HepG2 (cell line): ENCODE data around the gene MFSD11. TPM values are rescaled to one million over a fixed set of nuclear protein-coding genes. Genes with fewer than 3 reads are reported as not detected.

ENCODE experiments used
- ARNT2 ChIP-seq: sonication (generic); formaldehyde crosslinking; IDR thresholded peaks from 2 replicates; pipeline ENCODE4 v1.8.0; 2022; ENCODE audit warnings: mild to moderate bottlenecking, low read depth, missing genetic modification reagents, moderate library complexity
- ATM ChIP-seq: fragments of 450-650 bp; IDR thresholded peaks from 2 replicates; pipeline ENCODE4 v1.7.1; 2017; ENCODE audit warnings: mild to moderate bottlenecking, borderline replicate concordance
- BHLHE40 ChIP-seq: IDR thresholded peaks from 2 replicates; pipeline ENCODE4 v1.6.1; 2011; ENCODE audit warnings: low read length, improper control_type of control experiment
- RBFOX2 ChIP-seq: fragments of 200-400 bp; formaldehyde crosslinking; IDR thresholded peaks from 2 replicates; pipeline ENCODE4 v1.6.1; 2017; ENCODE audit warnings: low read depth, mild to moderate bottlenecking, low read length
- RCOR2 ChIP-seq: IDR thresholded peaks from 2 replicates; pipeline ENCODE4 v1.6.1; 2016; ENCODE audit warnings: missing biosample characterization, missing genetic modification reagents
- SCMH1 ChIP-seq: sonication (generic); formaldehyde crosslinking; IDR thresholded peaks from 2 replicates; pipeline ENCODE4 v1.9.0; 2021; ENCODE audit warnings: missing genetic modification reagents, mild to moderate bottlenecking, borderline replicate concordance
- SIN3B ChIP-seq: fragments of 150-350 bp; IDR thresholded peaks from 2 replicates; pipeline ENCODE4 v1.6.1; 2014; ENCODE audit warnings: low read length
- SOX5 ChIP-seq: IDR thresholded peaks from 2 replicates; pipeline ENCODE4 v1.6.1; 2016; ENCODE audit warnings: borderline replicate concordance
- SRY ChIP-seq: sonication (generic); formaldehyde crosslinking; IDR thresholded peaks from 2 replicates; pipeline ENCODE4 v1.8.0; 2022; ENCODE audit warnings: mild to moderate bottlenecking, missing genetic modification reagents
- UBTF ChIP-seq: sonication (generic); formaldehyde crosslinking; IDR thresholded peaks from 2 replicates; pipeline ENCODE4 v1.4.0; 2020; ENCODE audit warnings: mild to moderate bottlenecking, missing genetic modification reagents
- ZNF615 ChIP-seq: sonication (generic); formaldehyde crosslinking; IDR thresholded peaks from 2 replicates; pipeline ENCODE4 v1.5.0; 2020; ENCODE audit warnings: mild to moderate bottlenecking, missing genetic modification reagents, borderline replicate concordance
- ZNF790 ChIP-seq: sonication (generic); formaldehyde crosslinking; IDR thresholded peaks from 2 replicates; pipeline ENCODE4 v1.8.0; 2022; ENCODE audit warnings: missing genetic modification reagents, mild to moderate bottlenecking, borderline replicate concordance
- polyA plus RNA-seq, 8 experiments: library from polyadenylated mRNA; depleted of rRNA in 3 of 8; stranded (reverse) in 7 of 8; unstranded in 1 of 8; fragments of >200 nt; fragmentation: Illumina TruSeq in 4 of 8; extraction: Trizol in 4 of 8; gene quantifications; 2 replicates each; pipeline versions ENCODE4 v1.2.1 to v1.2.3, GENCODE V29; 2011 to 2016; ENCODE audit warnings: low read depth in 4 of 8, missing spikeins in 1 of 8, mixed read lengths in 1 of 8; ENCODE audit not compliant: insufficient read depth in 1 of 8
- total RNA-seq, 5 experiments: library from RNA; depleted of rRNA; stranded (reverse); fragments of >200 nt; fragmentation: Illumina TruSeq; extraction: Trizol; gene quantifications; 2 replicates each; pipeline ENCODE4 v1.2.3, GENCODE V29; 2016; ENCODE audit warnings: low read depth in 1 of 5
- TF ChIP-seq, protein P1 (sequence below): sonication (generic); formaldehyde crosslinking; IDR thresholded peaks from 2 replicates; pipeline ENCODE4 v1.5.0; 2020; ENCODE audit warnings: missing genetic modification reagents
- TF ChIP-seq, protein P2 (sequence below): sonication (generic); formaldehyde crosslinking; IDR thresholded peaks from 2 replicates; pipeline ENCODE4 v1.4.0; 2020; ENCODE audit warnings: missing genetic modification reagents
- TF ChIP-seq, protein P3 (sequence below): sonication (generic); formaldehyde crosslinking; conservative IDR thresholded peaks from 2 replicates; pipeline ENCODE4 v1.4.0; 2020; ENCODE audit warnings: missing genetic modification reagents

MFSD11 gene
- total and polyA plus RNA-seq, 2 of the 13 experiments (the other 11 are each of a cell fraction or from before 2014, with no cell fraction given) = 26.1 to 36.3 TPM

GRCh38 chr17:76696763-76697701 is 40.9 kb upstream of the MFSD11 start (continued):
- 0 out of 2 replicates have a peak, but pooled peaks have one; percentile 31 for TF ChIP-seq SRY (CRISPR knock-in tag)
- TF ChIP-seq, protein P1, sequence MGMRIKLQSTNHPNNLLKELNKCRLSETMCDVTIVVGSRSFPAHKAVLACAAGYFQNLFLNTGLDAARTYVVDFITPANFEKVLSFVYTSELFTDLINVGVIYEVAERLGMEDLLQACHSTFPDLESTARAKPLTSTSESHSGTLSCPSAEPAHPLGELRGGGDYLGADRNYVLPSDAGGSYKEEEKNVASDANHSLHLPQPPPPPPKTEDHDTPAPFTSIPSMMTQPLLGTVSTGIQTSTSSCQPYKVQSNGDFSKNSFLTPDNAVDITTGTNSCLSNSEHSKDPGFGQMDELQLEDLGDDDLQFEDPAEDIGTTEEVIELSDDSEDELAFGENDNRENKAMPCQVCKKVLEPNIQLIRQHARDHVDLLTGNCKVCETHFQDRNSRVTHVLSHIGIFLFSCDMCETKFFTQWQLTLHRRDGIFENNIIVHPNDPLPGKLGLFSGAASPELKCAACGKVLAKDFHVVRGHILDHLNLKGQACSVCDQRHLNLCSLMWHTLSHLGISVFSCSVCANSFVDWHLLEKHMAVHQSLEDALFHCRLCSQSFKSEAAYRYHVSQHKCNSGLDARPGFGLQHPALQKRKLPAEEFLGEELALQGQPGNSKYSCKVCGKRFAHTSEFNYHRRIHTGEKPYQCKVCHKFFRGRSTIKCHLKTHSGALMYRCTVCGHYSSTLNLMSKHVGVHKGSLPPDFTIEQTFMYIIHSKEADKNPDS = no peak
- no peak for TF ChIP-seq SCMH1
- TF ChIP-seq ZNF790 (CRISPR knock-in tag) = no peak
- TF ChIP-seq ARNT2 (CRISPR knock-in tag) = no peak
- TF ChIP-seq ATM = no peak
- no peak for TF ChIP-seq UBTF (CRISPR knock-in tag)
- TF ChIP-seq RCOR2 (CRISPR knock-in tag) = peak; percentile 82
- TF ChIP-seq, protein P2, sequence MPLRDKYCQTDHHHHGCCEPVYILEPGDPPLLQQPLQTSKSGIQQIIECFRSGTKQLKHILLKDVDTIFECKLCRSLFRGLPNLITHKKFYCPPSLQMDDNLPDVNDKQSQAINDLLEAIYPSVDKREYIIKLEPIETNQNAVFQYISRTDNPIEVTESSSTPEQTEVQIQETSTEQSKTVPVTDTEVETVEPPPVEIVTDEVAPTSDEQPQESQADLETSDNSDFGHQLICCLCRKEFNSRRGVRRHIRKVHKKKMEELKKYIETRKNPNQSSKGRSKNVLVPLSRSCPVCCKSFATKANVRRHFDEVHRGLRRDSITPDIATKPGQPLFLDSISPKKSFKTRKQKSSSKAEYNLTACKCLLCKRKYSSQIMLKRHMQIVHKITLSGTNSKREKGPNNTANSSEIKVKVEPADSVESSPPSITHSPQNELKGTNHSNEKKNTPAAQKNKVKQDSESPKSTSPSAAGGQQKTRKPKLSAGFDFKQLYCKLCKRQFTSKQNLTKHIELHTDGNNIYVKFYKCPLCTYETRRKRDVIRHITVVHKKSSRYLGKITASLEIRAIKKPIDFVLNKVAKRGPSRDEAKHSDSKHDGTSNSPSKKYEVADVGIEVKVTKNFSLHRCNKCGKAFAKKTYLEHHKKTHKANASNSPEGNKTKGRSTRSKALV (CRISPR knock-in tag) = no peak; the same call in 1 of the 2 replicates
- TF ChIP-seq ZNF615 = no peak
- TF ChIP-seq BHLHE40 = no peak
- TF ChIP-seq SOX5 (CRISPR knock-in tag) = no peak
- no peak for TF ChIP-seq RBFOX2
- no peak for TF ChIP-seq SIN3B
- TF ChIP-seq, protein P3, sequence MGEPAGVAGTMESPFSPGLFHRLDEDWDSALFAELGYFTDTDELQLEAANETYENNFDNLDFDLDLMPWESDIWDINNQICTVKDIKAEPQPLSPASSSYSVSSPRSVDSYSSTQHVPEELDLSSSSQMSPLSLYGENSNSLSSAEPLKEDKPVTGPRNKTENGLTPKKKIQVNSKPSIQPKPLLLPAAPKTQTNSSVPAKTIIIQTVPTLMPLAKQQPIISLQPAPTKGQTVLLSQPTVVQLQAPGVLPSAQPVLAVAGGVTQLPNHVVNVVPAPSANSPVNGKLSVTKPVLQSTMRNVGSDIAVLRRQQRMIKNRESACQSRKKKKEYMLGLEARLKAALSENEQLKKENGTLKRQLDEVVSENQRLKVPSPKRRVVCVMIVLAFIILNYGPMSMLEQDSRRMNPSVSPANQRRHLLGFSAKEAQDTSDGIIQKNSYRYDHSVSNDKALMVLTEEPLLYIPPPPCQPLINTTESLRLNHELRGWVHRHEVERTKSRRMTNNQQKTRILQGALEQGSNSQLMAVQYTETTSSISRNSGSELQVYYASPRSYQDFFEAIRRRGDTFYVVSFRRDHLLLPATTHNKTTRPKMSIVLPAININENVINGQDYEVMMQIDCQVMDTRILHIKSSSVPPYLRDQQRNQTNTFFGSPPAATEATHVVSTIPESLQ (CRISPR knock-in tag) = no peak
